Stimulated activated CD8-positive, alpha-beta memory T cell treated with anti-CD3 and anti-CD28 coated beads, Interleukin-7, amount 100 ng/mL, for 48 hours (primary cell): Measurements from ENCODE around the gene DOCK6.
"Not testable (repeated sequence)": the region's sequence is repeated elsewhere in the genome, so short reads cannot be mapped to it uniquely, and the experiment has no call there.

Experiments used
- DNase-seq, 2 donors: peaks; one replicate each; pipeline ENCODE4 v3.0.0-alpha.2; 2020; ENCODE audit warnings: low read depth in 1 of 2; ENCODE audit errors: extremely low read depth in 1 of 2

DOCK6 gene

GRCh38 chr19:11199517-11199916 is 62.8 kb downstream of the DOCK6 start:
- no peak for DNase-seq

DNA sequence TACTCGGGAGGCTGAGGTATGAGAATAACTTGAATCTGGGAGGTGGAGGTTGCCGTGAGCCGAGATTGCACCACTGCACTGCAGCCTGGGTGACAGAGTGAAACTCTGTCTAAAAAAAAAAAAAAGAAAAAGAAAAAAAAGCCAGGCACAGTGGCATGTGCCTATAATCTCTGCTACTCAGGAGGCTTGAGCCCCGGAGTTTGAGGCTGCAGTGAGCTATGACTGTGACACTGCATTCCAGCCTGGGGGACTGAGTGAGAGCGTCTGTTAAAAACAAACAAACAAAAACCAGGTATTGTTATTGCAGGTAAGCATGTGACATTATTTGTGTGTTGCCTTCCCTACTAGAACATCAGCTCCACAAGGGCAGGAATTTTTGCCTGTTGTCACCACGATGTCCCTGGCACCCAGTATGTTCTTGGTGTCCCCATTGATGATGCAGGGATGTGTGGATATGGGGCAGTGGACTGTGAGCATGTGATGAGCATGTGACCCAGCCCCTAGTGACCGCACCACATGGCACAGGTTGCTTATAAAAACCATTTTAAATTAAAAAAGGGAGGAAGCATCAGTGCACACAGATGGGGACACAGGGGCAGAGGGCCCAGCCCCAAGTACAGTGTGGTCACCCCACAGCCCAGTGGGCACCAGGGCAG is 63.4 kb downstream of the DOCK6 start:
- DNase-seq = no peak

GRCh38 chr19:11198175-11198534 is 64.2 kb downstream of the DOCK6 start:
- no peak for DNase-seq

DNA sequence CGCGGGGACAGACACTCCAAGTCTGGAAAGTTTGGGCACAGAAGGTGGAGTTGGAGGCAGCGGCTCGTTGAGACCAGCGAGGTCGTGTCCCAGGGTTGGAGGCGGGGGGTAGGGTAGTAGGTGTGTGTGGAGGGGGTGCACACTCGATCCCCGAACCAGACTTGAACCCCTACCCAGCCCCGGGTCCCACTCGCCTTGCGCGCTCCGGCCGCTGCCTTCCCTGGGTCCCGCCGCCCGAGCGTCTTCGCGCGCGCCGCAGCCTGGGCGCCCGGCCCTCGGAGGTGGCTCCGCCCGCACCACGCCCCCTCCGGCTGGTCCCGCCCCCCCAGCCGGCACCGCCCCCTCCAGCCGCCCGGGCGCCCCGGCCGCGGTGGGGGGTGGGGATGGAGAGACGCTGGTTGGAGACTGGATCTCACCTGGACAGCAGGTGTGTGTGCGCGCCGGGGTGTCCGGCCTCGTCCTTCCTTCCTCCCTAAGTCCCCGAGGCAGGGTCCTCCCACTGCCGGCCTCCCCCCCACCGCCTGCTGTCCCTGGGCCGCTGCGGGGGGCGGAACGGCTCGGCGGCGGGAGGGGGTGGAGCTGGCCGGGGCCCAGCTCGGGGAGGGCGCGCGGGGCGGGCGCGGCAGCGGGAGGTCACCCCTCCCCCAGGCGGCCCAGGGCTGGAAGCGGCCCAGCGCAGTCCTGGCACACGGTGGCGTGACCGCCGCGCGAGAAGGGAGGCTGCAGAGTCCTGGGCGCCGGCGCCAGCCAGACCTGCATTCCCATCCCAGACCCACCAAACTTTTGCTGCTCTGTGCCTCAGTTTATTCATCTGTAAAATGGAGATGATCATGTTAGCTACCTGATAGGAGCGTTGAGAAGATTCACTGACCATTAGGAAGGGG is 64.8 kb downstream of the DOCK6 start, which contains the start of gene KANK2:
TSS of gene KANK2 (minus strand) at position 255 of the 884 bp plus-strand sequence. CDS start 3,034 bp downstream, outside the sequence.
- DNase-seq = peak; percentile 44 to 55

GRCh38 chr19:11196406-11197287 is 65.7 kb downstream of the DOCK6 start:
- DNase-seq = no peak

GRCh38 chr19:11195681-11196080 is 66.6 kb downstream of the DOCK6 start:
- no peak for DNase-seq

DNA sequence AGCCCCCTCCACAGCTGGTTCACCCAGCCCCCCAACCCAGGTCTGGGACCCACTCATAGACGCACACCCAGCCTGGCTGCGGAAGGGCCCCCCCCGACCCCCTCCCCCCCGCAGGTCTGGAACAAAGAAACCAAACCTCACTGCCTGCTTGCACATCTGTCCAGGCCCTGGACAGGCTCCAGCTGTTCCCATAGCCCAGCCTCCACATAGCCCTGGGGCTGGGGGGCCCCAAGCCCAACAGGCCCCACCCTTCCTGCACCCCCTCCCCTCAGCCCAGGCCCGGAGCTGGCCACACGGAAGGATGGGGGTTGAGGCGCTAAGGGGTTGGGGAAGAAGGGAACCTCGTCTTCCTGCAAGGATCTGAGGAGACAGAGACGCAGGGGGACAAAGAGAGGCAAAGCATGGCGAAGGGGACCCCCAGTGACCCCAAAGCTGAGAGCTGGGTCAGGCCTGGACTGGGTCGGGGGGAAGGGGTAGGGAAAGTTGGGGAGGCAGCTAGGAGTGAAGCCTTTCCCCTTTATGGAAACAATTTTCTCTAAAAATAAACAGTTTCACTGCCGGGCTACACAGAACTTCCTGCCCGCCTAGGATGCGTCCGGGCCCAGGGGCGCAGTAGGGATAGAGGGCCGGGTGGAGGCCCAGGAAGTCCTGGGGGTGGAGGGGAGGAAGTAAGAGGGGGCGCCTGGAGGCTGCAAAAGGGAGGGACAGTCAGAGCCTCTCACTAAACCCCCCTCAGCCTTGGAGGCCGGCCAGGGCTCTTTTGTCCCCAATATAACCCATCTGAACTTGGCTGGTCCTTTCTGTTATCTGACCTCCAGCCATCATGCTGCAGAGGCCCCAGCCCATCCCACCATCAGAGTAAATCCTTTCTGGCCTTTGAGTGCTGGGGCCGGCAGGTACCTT is 67.4 kb downstream of the DOCK6 start:
- no peak for DNase-seq

- DNase-seq = no peak
Measured at GRCh38 chr19:11194173-11194572, 68.2 kb downstream of the DOCK6 start.

- DNase-seq = no peak
Measured at GRCh38 chr19:11192957-11193939, 69.1 kb downstream of the DOCK6 start.

- DNase-seq = no peak
Measured at GRCh38 chr19:11191934-11192333, 70.4 kb downstream of the DOCK6 start.

GRCh38 chr19:11191273-11191755 is 71.0 kb downstream of the DOCK6 start:
- DNase-seq = no peak

DNA sequence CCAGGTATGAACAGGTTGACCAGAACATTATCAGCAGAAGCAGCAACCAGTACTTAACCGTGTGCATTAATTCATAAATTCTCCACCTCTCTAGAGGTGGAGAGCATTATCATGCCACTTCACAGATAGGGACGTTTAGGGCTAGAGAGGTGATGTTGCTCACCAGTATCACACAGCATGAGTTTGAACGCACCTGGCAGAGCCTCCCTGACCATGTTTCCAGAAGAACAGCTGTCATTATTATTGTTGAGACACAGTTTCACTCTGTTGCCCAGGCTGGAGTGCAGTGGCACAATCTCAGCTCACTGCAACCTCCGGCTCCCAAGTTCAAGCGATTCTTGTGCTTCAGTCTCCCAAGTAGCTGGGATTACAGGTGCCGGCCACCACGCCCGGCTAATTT is 71.8 kb downstream of the DOCK6 start:
- DNase-seq = no peak

DNA sequence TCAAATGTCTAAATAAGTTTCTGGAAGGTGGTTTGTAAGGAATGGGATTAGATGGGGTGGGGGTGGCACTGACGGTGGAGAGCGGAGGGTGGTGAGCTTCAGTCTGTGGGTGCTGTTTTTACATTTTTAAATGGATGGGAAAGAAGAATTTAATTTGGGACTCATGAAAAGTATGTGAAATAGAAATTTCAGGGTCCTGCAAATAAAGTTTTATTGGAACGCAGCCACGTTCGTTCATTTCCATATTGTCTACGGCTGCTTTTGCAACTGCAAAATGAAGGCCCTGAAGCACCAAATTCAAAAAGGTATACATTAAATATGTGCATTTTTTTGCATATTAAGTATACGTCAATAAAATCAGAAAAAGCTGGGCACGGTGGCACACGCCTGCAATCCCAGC is 74.9 kb downstream of the DOCK6 start:
- DNase-seq = no peak

DNA sequence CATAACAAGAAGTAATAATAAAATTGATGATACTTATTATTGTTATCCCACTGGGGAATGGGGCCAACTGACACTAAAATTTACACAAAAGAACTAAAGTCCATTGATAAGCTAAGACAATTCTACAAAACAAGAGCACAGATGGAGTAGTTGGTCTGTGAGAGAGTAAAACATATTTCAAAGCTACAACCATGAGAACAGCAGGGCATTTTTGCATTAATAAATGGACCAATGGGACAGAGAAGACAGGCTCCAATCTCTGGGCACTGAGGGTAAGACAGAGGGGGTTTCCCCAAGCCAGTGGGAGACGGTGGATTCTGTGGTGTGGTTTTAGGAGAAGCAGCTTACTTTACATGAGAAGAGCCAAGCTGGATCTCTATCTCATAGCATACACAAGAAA is 79.3 kb downstream of the DOCK6 start:
- DNase-seq = no peak

GRCh38 chr19:11181488-11181887 is 80.8 kb downstream of the DOCK6 start:
- no peak for DNase-seq

DNA sequence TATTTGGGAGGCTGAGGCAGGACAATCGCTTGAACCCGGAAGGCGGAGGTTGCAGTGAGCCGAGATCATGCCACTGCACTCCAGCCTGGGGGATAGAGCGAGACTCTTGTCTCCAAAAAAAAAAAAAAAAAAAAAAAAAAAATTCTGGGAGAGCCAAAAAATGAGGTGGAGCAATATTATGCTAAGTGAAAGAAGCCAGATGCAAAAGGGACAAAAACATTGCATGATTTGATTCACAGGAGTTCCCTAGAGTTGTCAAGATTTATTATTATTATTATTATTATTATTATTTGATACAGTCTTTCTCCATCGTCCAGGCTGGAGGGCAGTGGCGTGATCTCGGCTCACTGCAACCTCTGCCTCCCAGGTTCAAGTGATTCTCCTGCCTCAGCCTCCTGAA is 81.3 kb downstream of the DOCK6 start:
- DNase-seq = not testable (repeated sequence)

- DNase-seq = no peak
Measured at GRCh38 chr19:11180346-11180745, 82.0 kb downstream of the DOCK6 start.

- no peak for DNase-seq
Measured at GRCh38 chr19:11179716-11180297, 82.5 kb downstream of the DOCK6 start.

GRCh38 chr19:11179145-11179465 is 83.2 kb downstream of the DOCK6 start:
- DNase-seq = not testable (repeated sequence)
